GM06990 (cell line): Measurements from ENCODE around the gene PRIM2.

Source experiments
- DNase-seq: peaks from one replicate; pipeline ENCODE4 v3.0.0-alpha.2; 2011; ENCODE audit not compliant: insufficient read length; ENCODE audit errors: extremely low read depth
- H3K27me3 ChIP-seq: replicated peaks from 2 replicates; pipeline ENCODE4 v1.6.0; 2011; ENCODE audit warnings: low read length; ENCODE audit not compliant: control insufficient read depth, insufficient read depth
- H3K36me3 ChIP-seq: 2 replicates; pipeline ENCODE4 v1.5.1; 2011; ENCODE audit warnings: low read length; ENCODE audit not compliant: control insufficient read depth, insufficient read depth
- H3K4me3 ChIP-seq: replicated peaks from 2 replicates; pipeline ENCODE4 v1.5.1; 2011; ENCODE audit warnings: low read depth, mild to moderate bottlenecking, control low read depth, low read length
- TF ChIP-seq, protein P1 (sequence below): IDR thresholded peaks from 2 replicates; pipeline ENCODE4 v1.5.1; 2011; ENCODE audit warnings: low read length, control low read depth, mild to moderate bottlenecking, inconsistent platforms; ENCODE audit not compliant: insufficient read depth, poor library complexity, severe bottlenecking

PRIM2 gene

DNA sequence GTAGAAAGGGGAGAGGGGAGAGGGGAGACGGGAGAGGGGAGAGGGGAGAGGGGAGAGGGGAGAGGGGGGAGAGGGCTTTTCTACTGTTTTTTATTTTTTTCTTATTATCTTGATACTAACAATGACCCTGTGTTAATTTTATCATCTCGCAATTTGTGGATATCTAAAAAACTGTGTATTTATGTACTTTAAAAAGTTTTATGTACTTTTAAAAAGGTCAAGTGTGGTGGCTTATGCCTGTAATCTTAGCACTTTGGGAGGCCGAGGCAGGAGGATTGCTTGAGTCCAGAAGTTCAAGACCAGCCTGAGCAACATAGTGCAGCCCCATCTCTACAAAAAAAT is 5.5 kb upstream of the PRIM2 start:
- DNase-seq = no peak
- H3K27me3 ChIP-seq = no peaks in the 10 kb centered on the region
- no peaks in the 10 kb centered on the region for H3K36me3 ChIP-seq
- no peak overlapping the region for H3K4me3 ChIP-seq
- TF ChIP-seq, protein P1, sequence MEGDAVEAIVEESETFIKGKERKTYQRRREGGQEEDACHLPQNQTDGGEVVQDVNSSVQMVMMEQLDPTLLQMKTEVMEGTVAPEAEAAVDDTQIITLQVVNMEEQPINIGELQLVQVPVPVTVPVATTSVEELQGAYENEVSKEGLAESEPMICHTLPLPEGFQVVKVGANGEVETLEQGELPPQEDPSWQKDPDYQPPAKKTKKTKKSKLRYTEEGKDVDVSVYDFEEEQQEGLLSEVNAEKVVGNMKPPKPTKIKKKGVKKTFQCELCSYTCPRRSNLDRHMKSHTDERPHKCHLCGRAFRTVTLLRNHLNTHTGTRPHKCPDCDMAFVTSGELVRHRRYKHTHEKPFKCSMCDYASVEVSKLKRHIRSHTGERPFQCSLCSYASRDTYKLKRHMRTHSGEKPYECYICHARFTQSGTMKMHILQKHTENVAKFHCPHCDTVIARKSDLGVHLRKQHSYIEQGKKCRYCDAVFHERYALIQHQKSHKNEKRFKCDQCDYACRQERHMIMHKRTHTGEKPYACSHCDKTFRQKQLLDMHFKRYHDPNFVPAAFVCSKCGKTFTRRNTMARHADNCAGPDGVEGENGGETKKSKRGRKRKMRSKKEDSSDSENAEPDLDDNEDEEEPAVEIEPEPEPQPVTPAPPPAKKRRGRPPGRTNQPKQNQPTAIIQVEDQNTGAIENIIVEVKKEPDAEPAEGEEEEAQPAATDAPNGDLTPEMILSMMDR = no peak

DNA sequence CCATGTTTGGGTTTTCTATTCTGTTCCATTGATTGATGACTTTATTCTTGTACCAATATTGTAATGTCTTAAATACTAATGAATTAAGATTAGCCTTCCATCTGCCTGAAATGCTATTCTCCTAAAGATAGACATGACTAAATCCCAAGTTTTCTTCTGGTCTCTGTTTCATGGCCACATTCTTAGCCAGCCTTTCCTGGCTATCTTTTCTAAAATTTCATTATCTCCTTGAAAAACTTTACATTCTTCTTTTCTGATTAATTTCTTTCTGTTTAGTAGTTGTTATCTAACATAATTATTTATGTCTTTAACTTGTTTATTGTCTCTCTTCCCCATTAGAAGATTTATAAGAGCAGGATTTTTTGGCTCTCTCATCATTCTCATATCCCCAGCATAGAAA is 4.4 kb upstream of the PRIM2 start:
- Histone ChIP-seq H3K36me3 (no peaks in the 10 kb centered on the region), H3K4me3 (no peak overlapping the region), H3K27me3 (no peaks in the 10 kb centered on the region)
- no peak for DNase-seq
- TF ChIP-seq, protein P1 = no peak

DNA sequence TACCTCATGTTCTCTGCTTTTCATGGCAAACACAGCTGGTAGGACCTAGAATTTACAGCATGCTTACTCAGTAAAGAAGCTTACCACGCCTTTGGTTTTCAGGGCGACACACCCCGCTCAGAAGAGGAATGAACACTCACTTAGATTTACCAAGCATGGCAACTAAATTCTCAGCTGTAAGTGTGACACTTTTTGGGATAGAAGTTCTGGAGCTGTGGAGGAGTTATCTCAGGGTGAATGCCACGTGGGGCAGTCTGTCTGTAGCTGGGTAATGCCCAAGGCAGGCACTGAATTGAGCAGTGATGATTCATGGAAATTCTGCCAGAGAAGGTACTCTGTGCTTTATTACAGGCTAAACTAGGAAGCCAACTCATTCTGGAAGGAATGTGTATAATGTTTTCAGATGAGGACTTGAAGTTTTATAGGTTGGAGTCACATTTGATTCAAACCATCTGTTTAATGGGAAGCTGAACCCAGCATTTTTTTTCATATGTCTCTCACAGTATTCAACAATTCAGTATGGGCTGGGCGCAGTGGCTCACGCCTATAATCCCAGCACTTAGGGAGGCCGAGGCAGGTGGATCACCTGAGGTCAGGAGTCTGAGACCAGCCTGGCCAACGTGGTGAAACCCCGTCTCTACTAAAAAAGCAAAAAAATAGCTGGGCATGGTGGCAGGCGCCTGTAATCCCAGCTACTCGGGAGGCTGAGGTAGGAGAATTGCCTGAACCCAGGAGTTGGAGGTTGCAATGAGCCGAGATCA is 3.5 kb upstream of the PRIM2 start:
- TF ChIP-seq, protein P1 = no peak
- Histone ChIP-seq H3K27me3 (no peaks in the 10 kb centered on the region), H3K4me3 (no peak overlapping the region), H3K36me3 (no peaks in the 10 kb centered on the region)
- no peak for DNase-seq

DNA sequence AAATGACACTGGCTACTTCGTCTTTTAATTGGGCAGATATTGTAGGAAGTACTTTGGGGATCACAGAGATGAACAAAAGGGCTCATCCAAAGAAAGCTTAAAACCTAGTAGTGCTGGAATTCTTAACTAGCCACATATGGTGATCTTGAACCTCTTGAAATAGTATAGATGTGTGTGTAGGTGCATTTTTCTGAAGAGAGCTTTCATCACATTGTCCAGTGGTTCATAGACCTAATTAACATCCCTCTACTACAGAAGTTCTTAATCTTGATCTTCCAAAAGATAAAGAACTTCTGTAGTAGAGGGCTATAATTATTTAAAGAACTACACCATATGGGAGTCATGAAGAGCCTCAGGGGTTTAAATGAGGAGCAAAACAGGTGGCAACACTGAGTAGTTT is 2.3 kb upstream of the PRIM2 start:
- Histone ChIP-seq H3K36me3 (peaks cover 1% of the 10 kb centered on the region), H3K27me3 (no peaks in the 10 kb centered on the region), H3K4me3 (no peak overlapping the region)
- TF ChIP-seq, protein P1 = no peak
- no peak for DNase-seq

- H3K36me3 ChIP-seq = peaks cover 1% of the 10 kb centered on the region
- H3K4me3 ChIP-seq = no peak overlapping the region
- H3K27me3 ChIP-seq = no peaks in the 10 kb centered on the region
- DNase-seq = no peak
- TF ChIP-seq, protein P1 = no peak
These were observed 1.6 kb upstream of the PRIM2 start for GRCh38 chr6:57315851-57316250.
